Measurements from ENCODE around the gene PEX11G.
"Not testable (repeated sequence)": the region's sequence is repeated elsewhere in the genome, so short reads cannot be mapped to it uniquely, and the experiment has no call there.

The PEX11G gene

GRCh38 chr19:7456964-7457541 lies 31.8 kb downstream of the PEX11G start:
- TF ChIP-seq CTCF (conservative IDR thresholded peaks at IDR 0.05): no peak
- H3K27ac ChIP-seq: no peak overlapping the region

- H3K27ac ChIP-seq: no peak overlapping the region
- no peak for TF ChIP-seq CTCF (conservative IDR thresholded peaks at IDR 0.05)
Observed at GRCh38 chr19:7455600-7456296, 33.1 kb downstream of the PEX11G start.

- no peak for TF ChIP-seq CTCF (conservative IDR thresholded peaks at IDR 0.05)
- H3K27ac ChIP-seq: no peak overlapping the region
Observed at GRCh38 chr19:7454998-7455397, 33.8 kb downstream of the PEX11G start.

DNA sequence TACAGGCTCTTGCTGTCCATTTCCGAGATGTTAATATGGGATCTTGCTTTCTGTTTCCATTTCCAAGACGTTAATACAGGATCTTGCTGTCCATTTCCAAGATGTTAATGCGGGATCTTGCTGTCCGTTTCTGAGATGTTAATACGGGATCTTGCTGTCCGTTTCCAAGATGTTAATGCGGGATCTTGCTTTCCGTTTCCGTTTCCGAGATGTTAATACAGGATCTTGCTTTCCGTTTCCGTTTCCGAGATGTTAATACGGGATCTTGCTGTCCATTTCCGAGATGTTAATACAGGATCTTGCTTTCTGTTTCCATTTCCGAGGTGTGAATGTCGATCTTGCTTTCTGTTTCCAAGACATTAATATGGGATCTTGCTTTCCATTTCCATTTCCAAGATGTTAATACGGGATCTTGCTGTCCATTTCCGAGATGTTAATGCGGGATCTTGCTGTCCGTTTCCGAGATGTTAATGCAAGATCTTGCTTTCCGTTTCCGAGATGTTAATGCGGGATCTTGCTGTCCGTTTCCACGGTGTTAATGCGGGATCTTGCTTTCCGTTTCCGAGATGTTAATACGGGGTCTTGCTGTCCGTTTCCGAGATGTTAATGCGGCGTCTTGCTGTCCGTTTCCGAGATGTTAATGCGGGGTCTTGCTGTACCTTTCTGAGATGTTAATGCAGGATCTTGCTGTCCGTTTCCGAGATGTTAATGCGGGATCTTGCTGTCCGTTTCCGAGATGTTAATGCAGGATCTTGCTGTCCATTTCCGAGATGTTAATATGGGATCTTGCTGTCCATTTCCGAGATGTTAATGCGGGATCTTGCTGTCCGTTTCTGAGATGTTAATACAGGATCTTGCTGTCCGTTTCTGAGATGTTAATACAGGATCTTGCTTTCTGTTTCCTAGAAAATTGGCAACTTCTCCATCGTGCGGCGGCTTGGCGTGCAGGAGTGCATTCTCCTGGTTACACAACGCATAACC lies 38.3 kb downstream of the PEX11G start:
- no peak overlapping the region for H3K27ac ChIP-seq
- TF ChIP-seq CTCF (conservative IDR thresholded peaks at IDR 0.05): no peak

DNA sequence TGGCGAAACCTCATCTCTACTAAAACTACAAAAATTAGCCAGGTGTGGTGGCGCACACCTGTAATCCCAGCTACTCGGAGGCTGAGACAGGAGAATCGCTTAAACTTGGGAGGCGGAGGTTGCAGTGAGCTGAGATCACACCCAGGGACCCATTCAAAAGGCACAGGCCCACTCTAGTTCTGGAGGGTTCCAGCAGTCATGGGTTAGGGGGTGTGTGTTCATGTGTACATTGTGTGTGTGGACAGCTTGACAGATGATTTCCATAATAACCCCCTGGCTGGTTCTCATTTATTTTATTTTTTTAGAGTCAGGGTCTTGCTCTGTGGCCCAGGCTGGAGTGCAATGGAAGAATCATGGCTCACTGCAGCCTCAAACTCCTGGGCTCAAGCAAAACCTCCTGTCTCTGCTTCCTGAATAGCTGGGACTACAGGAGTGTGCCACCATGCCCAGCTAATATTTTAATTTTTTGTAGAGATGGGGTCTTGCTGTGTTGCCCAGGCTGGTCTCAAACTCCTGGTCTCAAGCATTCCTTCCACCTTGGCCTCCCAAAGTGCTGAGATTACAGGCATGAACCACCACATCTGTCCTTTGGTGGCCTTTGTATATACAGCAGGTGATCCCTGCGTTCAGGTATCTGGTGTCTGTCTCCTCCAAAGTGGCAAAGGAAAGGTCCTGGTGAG lies 39.3 kb downstream of the PEX11G start:
- not testable (repeated sequence) for H3K27ac ChIP-seq

- H3K27ac ChIP-seq: no peak overlapping the region
- no peak for TF ChIP-seq CTCF (conservative IDR thresholded peaks at IDR 0.05)
Observed at GRCh38 chr19:7447648-7448047, 41.2 kb downstream of the PEX11G start.

GRCh38 chr19:7445104-7445503 lies 43.7 kb downstream of the PEX11G start:
- H3K27ac ChIP-seq: no peak overlapping the region
- TF ChIP-seq CTCF (conservative IDR thresholded peaks at IDR 0.05): no peak
